Spleen (tissue), 11 donors: ENCODE data around the gene PCDHB2. TPM values are rescaled to one million over a fixed set of nuclear protein-coding genes. Genes with fewer than 3 reads are reported as not detected.
"Not testable (repeated sequence)": the region's sequence is repeated elsewhere in the genome, so short reads cannot be mapped to it uniquely, and the experiment has no call there.

ENCODE experiments used
- DNase-seq: peaks from one replicate; pipeline ENCODE4 v3.0.0-alpha.2; 2020
- H3K27ac ChIP-seq, 8 donors: fragments of 200-600 bp; sonication (generic) in 7 of 8; 1 replicate in 4 of 8; 2 replicates in 4 of 8; pipeline versions ENCODE4 v1.5.0 to v1.8.0; 2016 to 2021; ENCODE audit warnings: inconsistent platforms in 4 of 8, mild to moderate bottlenecking in 4 of 8, moderate library complexity in 1 of 8
- H3K27me3 ChIP-seq, 7 donors: fragments of 200-600 bp; sonication (generic) in 6 of 7; replicated peaks in 1 of 7; 1 replicate in 4 of 7; 2 replicates in 3 of 7; pipeline versions ENCODE4 v1.5.0 to v1.8.0; 2016 to 2021; ENCODE audit warnings: inconsistent platforms in 3 of 7, mild to moderate bottlenecking in 1 of 7
- H3K36me3 ChIP-seq, 6 donors: fragments of 200-600 bp; sonication (generic) in 5 of 6; 1 replicate in 4 of 6; 2 replicates in 2 of 6; pipeline versions ENCODE4 v1.5.0 to v1.8.0; 2016 to 2021; ENCODE audit warnings: inconsistent platforms in 2 of 6
- H3K4me1 ChIP-seq, 6 donors: fragments of 200-600 bp; sonication (generic) in 5 of 6; 1 replicate in 3 of 6; 2 replicates in 3 of 6; pipeline versions ENCODE4 v1.5.0 to v1.8.0; 2016 to 2021; ENCODE audit warnings: inconsistent platforms in 3 of 6
- H3K4me3 ChIP-seq, 8 donors: fragments of 200-600 bp; sonication (generic) in 7 of 8; 1 replicate in 4 of 8; 2 replicates in 4 of 8; pipeline versions ENCODE4 v1.5.0 to v1.8.0; 2016 to 2021; ENCODE audit warnings: inconsistent platforms in 4 of 8, mild to moderate bottlenecking in 4 of 8, moderate library complexity in 2 of 8
- H3K9me3 ChIP-seq, 8 donors: fragments of 200-600 bp; sonication (generic) in 7 of 8; 1 replicate in 4 of 8; 2 replicates in 4 of 8; pipeline versions ENCODE4 v1.5.0 to v1.8.0; 2016 to 2021; ENCODE audit warnings: inconsistent platforms in 4 of 8
- POLR2A ChIP-seq, 3 donors: fragments of 450-650 bp; IDR thresholded peaks; one replicate each; pipeline ENCODE4 v1.5.1; 2017; ENCODE audit warnings: antibody characterized with exemption in 3 of 3, mild to moderate bottlenecking in 1 of 3
- POLR2AphosphoS5 ChIP-seq, 3 donors: sonication (generic); formaldehyde crosslinking; IDR thresholded peaks; one replicate each; pipeline ENCODE4 v1.5.1; 2017; ENCODE audit warnings: antibody characterized with exemption in 3 of 3
- WGBS, 5 donors: extraction: QIAGEN DNeasy Blood & Tissue Kit in 3 of 5; methylation state at CpG; one replicate each; pipeline versions ENCODE4 v1.1.5 to v1.1.7; 2013 to 2018; 5-methylcytosine and 5-hydroxymethylcytosine counted together
- intact Hi-C: fragments of 100-400 bp; cut with DNase I; formaldehyde crosslinking; loops from one replicate; pipeline ENCODE4 v1.15.0; 2023; ENCODE audit warnings: low total_unique reads
- polyA plus RNA-seq, 3 donors: library from polyadenylated mRNA; stranded (reverse); fragments of 200-250 nt; gene quantifications; one replicate each; pipeline ENCODE4 v1.2.1, GENCODE V29; 2013
- total RNA-seq, 7 donors: library from RNA; depleted of rRNA in 3 of 7; stranded (reverse); fragments of >200 nt in 3 of 7; fragmentation: NEBNext Ultra II Directional in 4 of 7; extraction: Animal tissue kit (Norgen Biotek cat#: 25700) in 4 of 7; gene quantifications; one replicate each; pipeline versions ENCODE4 v1.1.0 to v1.2.1, GENCODE V29; 2016 to 2021
- TF ChIP-seq, protein P1 (sequence below), 11 experiments: fragments of 200-600 bp in 7 of 11; fragments of 450-650 bp in 4 of 11; sonication (generic) in 4 of 11; IDR thresholded peaks in 8 of 11; conservative IDR thresholded peaks in 3 of 11; 1 replicate in 7 of 11; 2 replicates in 4 of 11; pipeline versions ENCODE4 v1.4.0 to v1.8.0; 2016 to 2021; ENCODE audit warnings: antibody characterized with exemption in 11 of 11, inconsistent platforms in 4 of 11, mild to moderate bottlenecking in 1 of 11
- donor health status: healthy with polysubstance abuse.
- donor health status: DM: no; HTN: no; CAD: no; lungs with moderate emphysema.
- donor health status: DM: no; HTN: no; CAD: no.
- donor health status: Bipolar disorder and iron deficiency.
- donor health status: healthy.
- donor health status: DM: no; HTN: no; CAD: no.
- donor health status: DM: yes; HTN: yes; CAD: no.

Gene PCDHB2
- total and polyA plus RNA-seq, 10 donors = 0.12 to 2.0 (median 1.4) TPM

DNA sequence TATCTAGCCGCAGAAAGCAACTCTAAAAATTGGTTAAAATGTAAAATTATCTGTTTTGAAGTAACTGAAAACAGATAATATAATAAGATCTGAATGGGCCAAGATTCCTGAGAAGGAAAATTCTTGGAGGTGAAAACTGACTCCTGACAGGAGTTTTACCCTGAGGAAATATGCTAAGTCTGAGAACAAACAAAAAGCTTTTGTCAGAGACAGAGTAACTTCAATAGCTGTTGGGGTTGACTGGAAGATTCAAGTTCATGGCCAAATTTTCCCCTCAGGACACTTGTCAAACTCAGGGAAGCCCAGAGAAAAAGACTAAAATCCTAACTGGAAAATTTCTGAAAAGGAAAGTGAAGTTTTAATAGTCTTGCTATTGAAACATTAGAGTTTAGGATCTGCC, 32.9 kb downstream of the PCDHB2 start:
- TF ChIP-seq, protein P1, sequence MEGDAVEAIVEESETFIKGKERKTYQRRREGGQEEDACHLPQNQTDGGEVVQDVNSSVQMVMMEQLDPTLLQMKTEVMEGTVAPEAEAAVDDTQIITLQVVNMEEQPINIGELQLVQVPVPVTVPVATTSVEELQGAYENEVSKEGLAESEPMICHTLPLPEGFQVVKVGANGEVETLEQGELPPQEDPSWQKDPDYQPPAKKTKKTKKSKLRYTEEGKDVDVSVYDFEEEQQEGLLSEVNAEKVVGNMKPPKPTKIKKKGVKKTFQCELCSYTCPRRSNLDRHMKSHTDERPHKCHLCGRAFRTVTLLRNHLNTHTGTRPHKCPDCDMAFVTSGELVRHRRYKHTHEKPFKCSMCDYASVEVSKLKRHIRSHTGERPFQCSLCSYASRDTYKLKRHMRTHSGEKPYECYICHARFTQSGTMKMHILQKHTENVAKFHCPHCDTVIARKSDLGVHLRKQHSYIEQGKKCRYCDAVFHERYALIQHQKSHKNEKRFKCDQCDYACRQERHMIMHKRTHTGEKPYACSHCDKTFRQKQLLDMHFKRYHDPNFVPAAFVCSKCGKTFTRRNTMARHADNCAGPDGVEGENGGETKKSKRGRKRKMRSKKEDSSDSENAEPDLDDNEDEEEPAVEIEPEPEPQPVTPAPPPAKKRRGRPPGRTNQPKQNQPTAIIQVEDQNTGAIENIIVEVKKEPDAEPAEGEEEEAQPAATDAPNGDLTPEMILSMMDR (IDR thresholded peaks at IDR 0.05 in 8 of 11, conservative IDR thresholded peaks at IDR 0.05 in 3 of 11) = no peak
- TF ChIP-seq POLR2AphosphoS5 (IDR thresholded peaks at IDR 0.05) (no peak), POLR2A (IDR thresholded peaks at IDR 0.05) (no peak)
- 81 to 96% (median 89%) methylated on average over 1 of the region's 1 CpG for WGBS, 5 donors
- peaks cover 0 to 36% (median 0%) of the 10 kb centered on the region in 7 donors for H3K27me3 ChIP-seq
- intact Hi-C loops = no loop called here
- peaks cover 0 to 52% (median 29%) of the 10 kb centered on the region in 8 donors for H3K9me3 ChIP-seq
- no peaks in the 10 kb centered on the region for H3K4me1 ChIP-seq
- no peak overlapping the region for H3K4me3 ChIP-seq
- DNase-seq = no peak
- no peaks in the 10 kb centered on the region for H3K36me3 ChIP-seq
- no peak overlapping the region for H3K27ac ChIP-seq

DNA sequence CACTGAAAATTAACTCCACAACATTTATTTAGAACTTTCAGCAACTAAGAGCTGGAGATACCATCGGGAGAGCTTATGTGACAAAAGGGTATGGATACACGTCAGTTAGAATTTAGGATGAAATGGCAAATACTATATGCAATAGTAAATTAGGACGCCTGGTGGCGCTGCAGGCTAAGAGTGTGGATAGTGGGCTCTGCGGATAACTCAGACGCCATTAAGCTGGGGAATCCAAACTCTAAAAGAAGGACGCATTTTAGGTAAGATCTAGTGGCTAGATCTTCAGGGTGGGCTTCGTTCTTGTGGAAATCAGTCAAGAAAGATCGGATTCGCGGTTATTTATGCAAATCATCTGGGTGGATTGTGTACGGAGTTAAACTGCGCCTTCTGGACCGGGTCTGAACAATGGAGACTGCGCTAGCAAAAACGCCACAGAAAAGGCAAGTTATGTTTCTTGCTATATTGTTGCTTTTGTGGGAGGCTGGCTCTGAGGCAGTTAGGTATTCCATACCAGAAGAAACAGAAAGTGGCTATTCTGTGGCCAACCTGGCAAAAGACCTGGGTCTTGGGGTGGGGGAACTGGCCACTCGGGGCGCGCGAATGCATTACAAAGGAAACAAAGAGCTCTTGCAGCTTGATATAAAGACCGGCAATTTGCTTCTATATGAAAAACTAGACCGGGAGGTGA, 40.8 kb downstream of the PCDHB2 start, which contains the start of gene PCDHB5:
Gene PCDHB5, plus strand, starts transcription at position 177 of the 688 bp plus-strand sequence. Its CDS starts 229 bp downstream, at position 406.
- H3K27me3 ChIP-seq = peaks cover 0 to 12% (median 0%) of the 10 kb centered on the region in 7 donors
- H3K27ac ChIP-seq = no peak within 1 kb of the TSS
- peaks cover 0 to 94% (median 75%) of the 10 kb centered on the region in 8 donors for H3K9me3 ChIP-seq
- intact Hi-C loops = no loop called here
- no peaks in the 10 kb centered on the region for H3K36me3 ChIP-seq
- TF ChIP-seq POLR2A (IDR thresholded peaks at IDR 0.05) = no peak
- TF ChIP-seq, protein P1 (IDR thresholded peaks at IDR 0.05 in 8 of 11, conservative IDR thresholded peaks at IDR 0.05 in 3 of 11) = peak in 5 of 11 experiments; percentile 11 to 39 (median 28)
- 18 to 30% (median 25%) methylated on average over 22 of the region's 22 CpGs for WGBS, 5 donors
- peak within 1 kb of the TSS in 4 of 8 donors; percentile 17 to 54 (median 28) for H3K4me3 ChIP-seq
- H3K4me1 ChIP-seq = no peaks in the 10 kb centered on the region
- DNase-seq = no peak

DNA sequence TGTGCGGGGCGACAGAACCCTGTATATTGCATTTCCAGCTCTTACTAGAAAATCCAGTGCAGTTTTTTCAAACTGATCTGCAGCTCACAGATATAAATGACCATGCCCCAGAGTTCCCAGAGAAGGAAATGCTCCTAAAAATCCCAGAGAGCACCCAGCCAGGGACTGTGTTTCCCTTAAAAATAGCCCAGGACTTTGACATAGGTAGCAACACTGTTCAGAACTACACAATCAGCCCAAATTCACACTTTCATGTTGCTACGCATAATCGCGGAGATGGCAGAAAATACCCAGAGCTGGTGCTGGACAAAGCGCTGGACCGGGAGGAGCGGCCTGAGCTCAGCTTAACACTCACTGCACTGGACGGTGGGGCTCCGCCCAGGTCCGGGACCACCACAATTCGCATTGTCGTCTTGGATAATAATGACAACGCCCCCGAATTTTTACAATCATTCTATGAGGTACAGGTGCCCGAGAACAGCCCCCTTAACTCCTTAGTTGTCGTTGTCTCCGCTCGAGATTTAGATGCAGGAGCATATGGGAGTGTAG, 41.4 kb downstream of the PCDHB2 start:
- H3K9me3 ChIP-seq = peaks cover 0 to 96% (median 72%) of the 10 kb centered on the region in 8 donors
- no peak for TF ChIP-seq POLR2AphosphoS5 (IDR thresholded peaks at IDR 0.05)
- DNase-seq = no peak
- no peaks in the 10 kb centered on the region for H3K4me1 ChIP-seq
- 43 to 63% (median 50%) methylated on average over 19 of the region's 19 CpGs for WGBS, 5 donors
- H3K4me3 ChIP-seq = peak overlapping the region in 3 of 8 donors; percentile 22 to 54 (median 33)
- no peak overlapping the region for H3K27ac ChIP-seq
- intact Hi-C loops = no loop called here
- H3K36me3 ChIP-seq = no peaks in the 10 kb centered on the region
- H3K27me3 ChIP-seq = peaks cover 0 to 12% (median 0%) of the 10 kb centered on the region in 7 donors

DNA sequence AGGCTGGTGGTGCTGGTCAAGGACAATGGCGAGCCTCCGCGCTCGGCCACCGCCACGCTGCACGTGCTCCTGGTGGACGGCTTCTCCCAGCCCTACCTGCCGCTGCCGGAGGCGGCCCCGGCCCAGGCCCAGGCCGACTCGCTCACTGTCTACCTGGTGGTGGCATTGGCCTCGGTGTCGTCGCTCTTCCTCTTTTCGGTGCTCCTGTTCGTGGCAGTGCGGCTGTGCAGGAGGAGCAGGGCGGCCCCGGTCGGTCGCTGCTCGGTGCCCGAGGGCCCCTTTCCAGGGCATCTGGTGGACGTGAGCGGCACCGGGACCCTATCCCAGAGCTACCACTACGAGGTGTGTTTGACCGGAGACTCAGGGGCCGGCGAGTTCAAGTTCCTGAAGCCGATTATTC, 42.9 kb downstream of the PCDHB2 start:
- DNase-seq, H3K4me1 ChIP-seq: not testable (repeated sequence)
- H3K27me3 ChIP-seq = peaks cover 0 to 19% (median 0%) of the 10 kb centered on the region in 7 donors

More for the DNA sequence above, 42.9 kb downstream of the PCDHB2 start:
- WGBS, 5 donors = 42 to 66% (median 50%) methylated on average over 16 to 34 of the region's 34 CpGs
- intact Hi-C loops, H3K27ac ChIP-seq, H3K4me3 ChIP-seq, H3K36me3 ChIP-seq: not testable (repeated sequence)
- H3K9me3 ChIP-seq = peaks cover 0 to 98% (median 70%) of the 10 kb centered on the region in 8 donors

Other genes starting within 250 kb of the PCDHB2 start
- under 1 TPM in 5 of 7 donors, not detected in 2; 0.13 to 0.98 (median 0.17) TPM for gene PCDHA9, start 246.2 kb upstream of the PCDHB2 start, total RNA-seq
- not detected for gene PCDHA9, start 246.2 kb upstream of the PCDHB2 start, polyA plus RNA-seq
- gene PCDHA10, start 238.7 kb upstream of the PCDHB2 start, total RNA-seq = 1 to 10 TPM in 3 of 7 donors, under 1 TPM in 4; 0.34 to 1.4 (median 0.60) TPM
- under 1 TPM in 2 of 3 donors, not detected in 1; 0.02 to 0.03 TPM for gene PCDHA10, start 238.7 kb upstream of the PCDHB2 start, polyA plus RNA-seq
- under 1 TPM in 6 of 7 donors, not detected in 1; 0.11 to 0.79 (median 0.31) TPM for gene PCDHA11, start 225.7 kb upstream of the PCDHB2 start, total RNA-seq
- not detected for gene PCDHA11, start 225.7 kb upstream of the PCDHB2 start, polyA plus RNA-seq
- gene PCDHA12, start 219.3 kb upstream of the PCDHB2 start, total RNA-seq = under 1 TPM in 4 of 7 donors, not detected in 3; 0.17 to 0.79 (median 0.32) TPM
- gene PCDHA12, start 219.3 kb upstream of the PCDHB2 start, polyA plus RNA-seq = under 1 TPM in 1 of 3 donors, not detected in 2; 0.06 TPM
- gene PCDHA13, start 212.5 kb upstream of the PCDHB2 start, total RNA-seq = under 1 TPM in 5 of 7 donors, not detected in 2; 0.22 to 0.79 (median 0.46) TPM
- under 1 TPM in 2 of 3 donors, not detected in 1; 0.20 to 0.21 TPM for gene PCDHA13, start 212.5 kb upstream of the PCDHB2 start, polyA plus RNA-seq
- 1 to 10 TPM in 2 of 7 donors, under 1 TPM in 5; 0.13 to 1.2 (median 0.41) TPM for gene PCDHAC1, start 168.3 kb upstream of the PCDHB2 start, total RNA-seq
- gene PCDHAC1, start 168.3 kb upstream of the PCDHB2 start, polyA plus RNA-seq = under 1 TPM; 0.17 to 0.35 (median 0.23) TPM
- 1 to 10 TPM; 1.5 to 7.9 (median 3.9) TPM for gene PCDHAC2, start 128.1 kb upstream of the PCDHB2 start, total RNA-seq
- gene PCDHAC2, start 128.1 kb upstream of the PCDHB2 start, polyA plus RNA-seq = under 1 TPM; 0.15 to 0.26 (median 0.17) TPM
- gene PCDHB1, start 43.2 kb upstream of the PCDHB2 start, total RNA-seq = not detected
- gene PCDHB1, start 43.2 kb upstream of the PCDHB2 start, polyA plus RNA-seq = not detected
- 1 to 10 TPM in 4 of 7 donors, under 1 TPM in 3; 0.34 to 3.1 (median 1.1) TPM for gene PCDHB3, start 5.9 kb downstream of the PCDHB2 start, total RNA-seq
- under 1 TPM in 2 of 3 donors, not detected in 1; 0.08 to 0.26 TPM for gene PCDHB3, start 5.9 kb downstream of the PCDHB2 start, polyA plus RNA-seq
- gene PCDHB4, start 27.2 kb downstream of the PCDHB2 start, total RNA-seq = 1 to 10 TPM in 5 of 7 donors, under 1 TPM in 2; 0.77 to 2.6 (median 1.6) TPM
- gene PCDHB4, start 27.2 kb downstream of the PCDHB2 start, polyA plus RNA-seq = under 1 TPM; 0.09 to 0.32 (median 0.24) TPM
- 1 to 10 TPM in 6 of 7 donors, under 1 TPM in 1; 0.81 to 3.4 (median 1.6) TPM for gene PCDHB5, start 40.6 kb downstream of the PCDHB2 start, total RNA-seq
- under 1 TPM; 0.20 to 0.33 (median 0.32) TPM for gene PCDHB5, start 40.6 kb downstream of the PCDHB2 start, polyA plus RNA-seq
- gene PCDHB6, start 55.4 kb downstream of the PCDHB2 start, total RNA-seq = 1 to 10 TPM in 2 of 7 donors, under 1 TPM in 5; 0.20 to 1.1 (median 0.66) TPM
- gene PCDHB6, start 55.4 kb downstream of the PCDHB2 start, polyA plus RNA-seq = under 1 TPM; 0.02 to 0.13 (median 0.07) TPM
- 1 to 10 TPM in 4 of 7 donors, under 1 TPM in 3; 0.51 to 1.6 (median 1.3) TPM for gene PCDHB7, start 78.0 kb downstream of the PCDHB2 start, total RNA-seq
- under 1 TPM in 2 of 3 donors, not detected in 1; 0.08 to 0.16 TPM for gene PCDHB7, start 78.0 kb downstream of the PCDHB2 start, polyA plus RNA-seq
- 1 to 10 TPM in 3 of 7 donors, under 1 TPM in 3, not detected in 1; 0.51 to 1.8 (median 1.0) TPM for gene PCDHB8, start 83.2 kb downstream of the PCDHB2 start, total RNA-seq
- gene PCDHB8, start 83.2 kb downstream of the PCDHB2 start, polyA plus RNA-seq = under 1 TPM in 2 of 3 donors, not detected in 1; 0.03 to 0.10 TPM
- 1 to 10 TPM in 6 of 7 donors, under 1 TPM in 1; 0.54 to 2.1 (median 1.9) TPM for gene PCDHB16, start 87.8 kb downstream of the PCDHB2 start, total RNA-seq
- under 1 TPM; 0.04 to 0.19 (median 0.14) TPM for gene PCDHB16, start 87.8 kb downstream of the PCDHB2 start, polyA plus RNA-seq
- gene PCDHB9, start 92.5 kb downstream of the PCDHB2 start, total RNA-seq = 1 to 10 TPM in 5 of 7 donors, under 1 TPM in 2; 0.40 to 4.9 (median 1.5) TPM
- under 1 TPM; 0.06 to 0.19 (median 0.09) TPM for gene PCDHB9, start 92.5 kb downstream of the PCDHB2 start, polyA plus RNA-seq
- gene PCDHB10, start 97.7 kb downstream of the PCDHB2 start, total RNA-seq = 1 to 10 TPM in 4 of 7 donors, under 1 TPM in 3; 0.74 to 2.7 (median 1.4) TPM
- gene PCDHB10, start 97.7 kb downstream of the PCDHB2 start, polyA plus RNA-seq = under 1 TPM; 0.09 to 0.26 (median 0.15) TPM
- gene PCDHB11, start 105.0 kb downstream of the PCDHB2 start, total RNA-seq = 1 to 10 TPM in 5 of 7 donors, under 1 TPM in 2; 0.68 to 3.4 (median 1.2) TPM
- under 1 TPM; 0.07 to 0.19 (median 0.14) TPM for gene PCDHB11, start 105.0 kb downstream of the PCDHB2 start, polyA plus RNA-seq
- gene PCDHB12, start 114.1 kb downstream of the PCDHB2 start, total RNA-seq = 1 to 10 TPM; 1.1 to 2.4 (median 1.8) TPM
- gene PCDHB12, start 114.1 kb downstream of the PCDHB2 start, polyA plus RNA-seq = under 1 TPM; 0.11 to 0.16 (median 0.11) TPM
- gene PCDHB13, start 119.3 kb downstream of the PCDHB2 start, total RNA-seq = 1 to 10 TPM; 1.4 to 6.8 (median 4.0) TPM
- gene PCDHB13, start 119.3 kb downstream of the PCDHB2 start, polyA plus RNA-seq = under 1 TPM; 0.09 to 0.38 (median 0.12) TPM
- gene PCDHB14, start 128.7 kb downstream of the PCDHB2 start, total RNA-seq = 1 to 10 TPM; 1.6 to 5.9 (median 2.8) TPM
- gene PCDHB14, start 128.7 kb downstream of the PCDHB2 start, polyA plus RNA-seq = under 1 TPM; 0.27 to 0.93 (median 0.30) TPM
- gene PCDHB15, start 150.8 kb downstream of the PCDHB2 start, total RNA-seq = 1 to 10 TPM; 1.7 to 5.6 (median 3.8) TPM
- gene PCDHB15, start 150.8 kb downstream of the PCDHB2 start, polyA plus RNA-seq = 1 to 10 TPM in 1 of 3 donors, under 1 TPM in 2; 0.42 to 1.1 (median 0.72) TPM
- gene SLC25A2, start 209.4 kb downstream of the PCDHB2 start, total RNA-seq = 1 to 10 TPM in 6 of 7 donors, under 1 TPM in 1; 0.57 to 3.0 (median 2.2) TPM
- under 1 TPM; 0.05 to 0.22 (median 0.07) TPM for gene SLC25A2, start 209.4 kb downstream of the PCDHB2 start, polyA plus RNA-seq
- gene TAF7, start 226.2 kb downstream of the PCDHB2 start, total RNA-seq = 10 to 100 TPM; 67.6 to 80.6 (median 75.7) TPM
- 100 to 1,000 TPM in 2 of 3 donors, 10 to 100 TPM in 1; 91.1 to 112 (median 111) TPM for gene TAF7, start 226.2 kb downstream of the PCDHB2 start, polyA plus RNA-seq
- under 1 TPM in 6 of 7 donors, not detected in 1; 0.17 to 0.52 (median 0.36) TPM for gene PCDHGA1, start 235.9 kb downstream of the PCDHB2 start, total RNA-seq
- gene PCDHGA1, start 235.9 kb downstream of the PCDHB2 start, polyA plus RNA-seq = under 1 TPM; 0.04 to 0.06 (median 0.06) TPM
- 1 to 10 TPM in 6 of 7 donors, under 1 TPM in 1; 0.84 to 3.9 (median 1.8) TPM for gene PCDHGA2, start 244.1 kb downstream of the PCDHB2 start, total RNA-seq
- under 1 TPM; 0.04 to 0.19 (median 0.06) TPM for gene PCDHGA2, start 244.1 kb downstream of the PCDHB2 start, polyA plus RNA-seq
- gene PCDHGA3, start 249.2 kb downstream of the PCDHB2 start, total RNA-seq = 1 to 10 TPM in 5 of 7 donors, under 1 TPM in 2; 0.60 to 4.4 (median 2.1) TPM
- gene PCDHGA3, start 249.2 kb downstream of the PCDHB2 start, polyA plus RNA-seq = under 1 TPM in 1 of 3 donors, not detected in 2; 0.22 TPM